HG02885 (cell line): ENCODE measurements around the gene ROR1.

Experiments used
- ATAC-seq: cut with Tn5 transposase; IDR thresholded peaks from one replicate; pipeline ENCODE4 v1.9.1; 2021; ENCODE audit warnings: mild to moderate bottlenecking; ENCODE audit not compliant: unreplicated experiment, poor library complexity

The ROR1 gene

GRCh38 chr1:63875636-63876035 is 101.8 kb downstream of the ROR1 start:
- no peak for ATAC-seq

- ATAC-seq: no peak
Measured at GRCh38 chr1:63877021-63877767, 103.4 kb downstream of the ROR1 start.

- ATAC-seq: no peak
Measured at GRCh38 chr1:63877816-63878215, 104.0 kb downstream of the ROR1 start.

GRCh38 chr1:63878932-63879331 is 105.1 kb downstream of the ROR1 start:
- ATAC-seq: no peak

GRCh38 chr1:63880958-63881576 is 107.2 kb downstream of the ROR1 start:
- no peak for ATAC-seq

GRCh38 chr1:63882048-63882704 is 108.4 kb downstream of the ROR1 start:
- ATAC-seq: no peak

GRCh38 chr1:63883494-63884235 is 109.8 kb downstream of the ROR1 start:
- ATAC-seq: no peak

- ATAC-seq: no peak
Measured at GRCh38 chr1:63884486-63884885, 110.7 kb downstream of the ROR1 start.

- ATAC-seq: no peak
Measured at GRCh38 chr1:63885899-63886298, 112.1 kb downstream of the ROR1 start.

GRCh38 chr1:63886340-63886739 is 112.5 kb downstream of the ROR1 start:
- ATAC-seq: no peak

GRCh38 chr1:63887809-63888208 is 114.0 kb downstream of the ROR1 start:
- no peak for ATAC-seq

GRCh38 chr1:63888984-63889383 is 115.2 kb downstream of the ROR1 start:
- no peak for ATAC-seq

GRCh38 chr1:63890468-63890867 is 116.7 kb downstream of the ROR1 start:
- no peak for ATAC-seq

GRCh38 chr1:63891060-63891690 is 117.4 kb downstream of the ROR1 start:
- ATAC-seq: no peak

- ATAC-seq: peak; percentile 99
Measured at GRCh38 chr1:63892632-63893395, 119.0 kb downstream of the ROR1 start.

- ATAC-seq: no peak
Measured at GRCh38 chr1:63893976-63894375, 120.2 kb downstream of the ROR1 start.

- ATAC-seq: no peak
Measured at GRCh38 chr1:63894627-63895265, 120.9 kb downstream of the ROR1 start.

- ATAC-seq: no peak
Measured at GRCh38 chr1:63896755-63897154, 122.9 kb downstream of the ROR1 start.
